ENCODE results near the gene ERI2. TPM values are rescaled to one million over a fixed set of nuclear protein-coding genes. Genes with fewer than 3 reads are reported as not detected.

ERI2 gene
- total RNA-seq, 4 donors from 2014 or later: 14.7 to 61.0 (median 21.6) TPM

GRCh38 chr16:20818929-20819585, 12.8 kb upstream of the ERI2 start:
- TF ChIP-seq CTCF (IDR thresholded peaks at IDR 0.05; ENCODE audit: low read depth): no peak

- no peak for TF ChIP-seq CTCF (IDR thresholded peaks at IDR 0.05; ENCODE audit: low read depth)
These were observed 8.5 kb upstream of the ERI2 start for GRCh38 chr16:20814784-20815183.

- no peak for TF ChIP-seq CTCF (IDR thresholded peaks at IDR 0.05; ENCODE audit: low read depth)
These were observed 6.2 kb upstream of the ERI2 start for GRCh38 chr16:20812510-20812909.

GRCh38 chr16:20811889-20812439, 5.7 kb upstream of the ERI2 start:
- TF ChIP-seq CTCF (IDR thresholded peaks at IDR 0.05; ENCODE audit: low read depth): no peak

GRCh38 chr16:20807862-20808261, 1.6 kb upstream of the ERI2 start:
- TF ChIP-seq CTCF (IDR thresholded peaks at IDR 0.05; ENCODE audit: low read depth): no peak

- TF ChIP-seq CTCF (IDR thresholded peaks at IDR 0.05; ENCODE audit: low read depth): no peak
These were observed 2.6 kb downstream of the ERI2 start for GRCh38 chr16:20803561-20804214.

DNA sequence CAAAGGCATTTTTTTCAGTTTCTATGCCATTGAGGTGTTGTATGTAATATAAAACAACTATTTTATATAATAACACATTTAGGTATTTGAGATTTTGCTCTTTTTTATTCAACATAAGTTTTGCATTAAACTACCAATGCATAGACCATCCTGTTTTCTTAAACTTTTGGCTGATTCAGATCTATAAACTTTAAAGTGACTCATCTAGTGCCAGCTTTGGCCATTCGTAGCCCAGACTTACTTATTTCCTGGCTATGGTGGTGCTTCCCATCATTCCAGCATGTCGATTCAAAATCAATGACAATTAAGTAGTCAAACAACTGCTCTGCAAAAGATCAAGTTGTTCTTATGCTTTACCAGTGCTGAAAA, 3.1 kb downstream of the ERI2 start:
- TF ChIP-seq CTCF (IDR thresholded peaks at IDR 0.05; ENCODE audit: low read depth): no peak
